HG03378 (cell line): ENCODE data around the gene LANCL2.

ENCODE experiments used
- ATAC-seq: cut with Tn5 transposase; IDR thresholded peaks from one replicate; pipeline ENCODE4 v1.9.1; 2021; ENCODE audit warnings: mild to moderate bottlenecking, moderate library complexity; ENCODE audit not compliant: unreplicated experiment

Gene LANCL2

DNA sequence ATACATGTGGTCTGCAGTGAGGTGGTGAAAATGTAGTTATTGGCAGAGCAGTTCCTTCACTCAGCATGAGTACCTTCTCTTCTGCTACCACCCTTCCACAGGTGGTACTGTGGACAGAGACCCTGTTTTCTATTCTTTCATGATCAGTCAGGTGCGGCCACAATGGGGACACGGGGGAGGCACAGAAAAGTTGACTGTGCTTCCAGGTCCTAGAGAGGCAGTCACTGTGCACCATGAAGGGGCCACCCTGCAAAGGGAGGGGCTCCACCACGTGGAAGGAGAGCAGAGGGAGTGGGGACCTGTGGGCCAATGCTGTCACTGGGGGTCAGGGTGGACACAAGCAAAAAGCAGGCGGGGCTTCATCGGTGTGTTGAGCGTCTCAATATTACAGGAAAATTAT lies 3.6 kb upstream of the LANCL2 start:
- ATAC-seq = no peak

GRCh38 chr7:55362927-55363326 lies 2.2 kb upstream of the LANCL2 start:
- no peak for ATAC-seq

- no peak for ATAC-seq
Measured at GRCh38 chr7:55363386-55364170, 1.6 kb upstream of the LANCL2 start.

DNA sequence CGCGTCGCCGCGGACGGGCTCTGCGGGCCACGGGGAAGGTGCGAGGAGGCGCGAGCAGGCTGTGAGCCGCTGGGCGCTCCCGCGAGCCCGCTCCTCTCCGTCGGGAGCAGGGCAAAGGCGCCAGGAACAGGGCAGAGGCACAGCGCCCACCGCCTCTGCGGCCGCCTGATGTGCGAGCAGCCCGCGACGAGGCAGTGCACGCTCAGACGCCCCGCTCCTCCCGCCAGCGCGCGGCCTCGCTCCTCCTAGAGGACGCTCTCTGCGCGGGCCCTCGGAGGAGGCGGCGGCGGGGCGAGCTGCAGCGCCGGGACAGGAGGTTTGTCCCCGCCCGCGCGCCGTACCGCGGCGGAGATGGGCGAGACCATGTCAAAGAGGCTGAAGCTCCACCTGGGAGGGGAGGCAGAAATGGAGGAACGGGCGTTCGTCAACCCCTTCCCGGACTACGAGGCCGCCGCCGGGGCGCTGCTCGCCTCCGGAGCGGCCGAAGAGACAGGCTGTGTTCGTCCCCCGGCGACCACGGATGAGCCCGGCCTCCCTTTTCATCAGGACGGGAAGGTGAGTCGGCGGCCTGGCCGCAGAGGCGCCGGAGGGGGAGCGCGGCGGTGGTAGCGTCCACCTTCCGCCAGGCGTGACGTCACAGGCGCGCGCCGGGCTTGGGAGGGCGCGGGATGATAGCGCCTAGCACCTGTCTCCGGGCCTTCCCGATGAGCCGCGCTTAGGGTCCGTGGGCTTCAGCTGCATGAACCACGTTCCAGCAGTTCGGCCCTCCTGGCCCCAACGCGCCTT lies 731 bp downstream of the LANCL2 start:
- ATAC-seq = peak; percentile 85

GRCh38 chr7:55366461-55367070 lies 1.4 kb downstream of the LANCL2 start:
- ATAC-seq = peak; percentile 17

DNA sequence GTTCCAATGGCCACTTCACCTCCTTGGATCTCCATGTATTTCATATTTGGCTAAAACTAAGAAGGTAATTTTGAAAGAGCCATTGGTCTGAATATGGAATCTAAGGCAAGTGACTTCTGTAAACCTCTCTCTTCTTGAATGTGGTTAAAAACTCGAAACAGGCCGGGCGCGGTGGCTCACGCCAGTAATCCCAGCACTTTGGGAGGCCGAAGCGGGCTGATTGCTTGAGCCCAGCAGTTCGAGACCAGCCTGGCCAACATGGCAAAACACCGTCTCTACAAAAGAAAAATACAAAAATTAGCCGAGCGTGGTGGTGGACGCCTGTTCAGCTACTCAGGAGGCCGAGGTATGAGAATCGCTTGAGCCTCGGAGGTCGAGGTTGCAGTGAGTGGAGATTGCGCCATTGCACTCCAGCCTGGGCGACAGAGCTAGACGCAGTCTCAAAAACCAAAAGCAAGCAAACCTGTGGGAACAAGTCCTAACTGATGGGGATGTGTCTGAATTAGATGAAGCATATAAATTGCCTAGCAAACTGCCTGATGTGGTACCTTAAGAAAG lies 2.2 kb downstream of the LANCL2 start:
- ATAC-seq = no peak

- ATAC-seq = no peak
Measured at GRCh38 chr7:55369427-55370400, 4.6 kb downstream of the LANCL2 start.

GRCh38 chr7:55374213-55374612 lies 9.1 kb downstream of the LANCL2 start:
- no peak for ATAC-seq

- no peak for ATAC-seq
Measured at GRCh38 chr7:55375237-55375636, 10.1 kb downstream of the LANCL2 start.

DNA sequence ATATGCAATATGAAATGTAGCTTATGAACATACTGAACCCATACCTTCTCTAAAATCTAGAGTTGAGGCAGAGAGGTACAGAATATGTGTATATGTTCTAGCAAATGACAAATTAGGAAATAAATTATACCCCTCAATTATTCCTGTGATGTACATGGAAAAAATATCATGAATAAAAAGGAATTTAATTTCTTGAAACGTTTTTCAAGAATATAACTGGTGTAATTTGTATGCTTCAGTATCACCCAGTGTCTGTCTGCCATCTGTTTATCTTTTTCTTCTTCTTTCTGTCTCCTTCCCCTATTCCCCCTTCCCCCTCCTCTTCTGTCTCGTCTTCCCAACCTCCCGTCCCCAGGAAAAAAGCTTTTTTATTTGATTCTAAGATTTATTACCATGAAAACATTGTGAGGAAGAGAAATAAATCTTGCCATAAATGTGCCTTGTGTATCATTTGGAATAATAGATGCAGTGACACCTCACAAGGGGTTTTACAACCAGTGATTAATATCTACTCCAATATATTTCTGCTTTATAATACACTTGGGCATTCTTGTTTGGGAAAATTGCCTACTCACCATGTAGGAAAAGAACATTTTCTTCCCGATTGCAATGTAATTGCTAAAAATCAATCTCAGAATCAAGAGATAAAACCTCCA lies 12.2 kb downstream of the LANCL2 start:
- ATAC-seq = no peak

DNA sequence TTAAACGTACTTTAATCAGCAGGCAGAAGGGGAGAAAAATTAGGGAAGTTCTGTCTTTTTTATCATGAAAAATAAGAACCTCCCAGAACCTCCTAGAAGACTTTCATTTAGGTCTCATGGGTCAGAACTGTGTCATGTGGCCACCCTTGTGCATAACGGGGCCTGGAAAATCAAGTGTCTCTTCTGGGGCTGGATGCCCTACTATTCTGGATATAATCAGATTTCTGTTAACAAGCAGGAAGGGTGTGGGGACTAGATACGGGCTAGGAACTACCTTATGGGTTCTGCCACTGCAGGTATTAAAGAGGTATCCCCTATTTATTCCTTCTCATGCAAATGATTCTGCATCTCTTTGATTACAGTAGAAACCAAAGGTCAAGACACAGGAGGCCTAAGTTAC lies 14.1 kb downstream of the LANCL2 start:
- ATAC-seq = no peak

DNA sequence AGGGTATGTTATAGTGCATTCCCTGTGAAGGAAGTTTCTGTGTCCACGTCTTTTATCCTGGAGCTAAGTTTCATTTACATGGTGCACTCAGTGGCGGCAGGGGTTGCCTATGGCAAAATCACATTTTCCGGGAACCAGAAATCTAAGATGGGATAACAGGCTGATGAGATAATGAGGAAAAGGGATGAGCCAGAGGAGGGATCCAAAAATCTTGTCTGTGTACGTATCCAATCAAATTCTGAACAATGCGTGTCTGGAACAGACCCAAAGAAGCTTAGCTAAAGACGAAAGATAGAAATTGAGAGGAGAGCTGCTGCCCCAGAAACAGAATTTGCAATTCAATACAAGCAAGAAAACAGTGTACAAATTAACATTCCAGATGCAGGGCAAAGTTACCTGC lies 16.1 kb downstream of the LANCL2 start:
- ATAC-seq = no peak

GRCh38 chr7:55381696-55382095 lies 16.6 kb downstream of the LANCL2 start:
- ATAC-seq = no peak

DNA sequence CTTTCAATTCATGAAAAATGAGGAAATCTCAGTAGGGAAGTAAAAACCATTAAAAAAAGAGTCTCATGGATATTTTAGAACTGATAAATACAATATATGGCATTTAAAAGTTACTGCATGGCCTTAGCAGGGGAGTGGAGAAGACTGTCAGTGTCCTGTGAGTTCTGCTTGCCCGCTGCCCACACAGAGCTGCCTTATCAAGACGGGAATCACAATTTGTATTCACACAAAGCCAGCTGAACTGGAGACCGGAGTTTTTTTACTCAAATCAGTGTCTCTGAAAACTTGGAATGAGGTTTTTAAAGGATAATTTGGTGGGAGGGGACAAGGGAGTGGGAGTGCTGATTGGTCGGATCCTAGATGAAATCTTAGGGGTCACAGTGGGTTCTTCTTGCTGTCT lies 17.1 kb downstream of the LANCL2 start:
- no peak for ATAC-seq

- no peak for ATAC-seq
Measured at GRCh38 chr7:55386541-55386940, 21.4 kb downstream of the LANCL2 start.

- no peak for ATAC-seq
Measured at GRCh38 chr7:55387062-55387965, 22.2 kb downstream of the LANCL2 start.

GRCh38 chr7:55396233-55396785 lies 31.2 kb downstream of the LANCL2 start:
- no peak for ATAC-seq

- ATAC-seq = no peak
Measured at GRCh38 chr7:55397617-55398016, 32.5 kb downstream of the LANCL2 start.

- no peak for ATAC-seq
Measured at GRCh38 chr7:55400191-55400590, 35.1 kb downstream of the LANCL2 start.
